Activated naive CD8-positive, alpha-beta T cell treated with anti-CD3 and anti-CD28 coated beads, Interleukin-2, amount 50 U/mL, for 16 hours (primary cell): ENCODE results near the gene FERMT1.

Experiments used
- DNase-seq: peaks from one replicate; pipeline ENCODE4 v3.0.0-alpha.2; 2020; ENCODE audit warnings: low read depth, low spot score

FERMT1 gene, protein sequence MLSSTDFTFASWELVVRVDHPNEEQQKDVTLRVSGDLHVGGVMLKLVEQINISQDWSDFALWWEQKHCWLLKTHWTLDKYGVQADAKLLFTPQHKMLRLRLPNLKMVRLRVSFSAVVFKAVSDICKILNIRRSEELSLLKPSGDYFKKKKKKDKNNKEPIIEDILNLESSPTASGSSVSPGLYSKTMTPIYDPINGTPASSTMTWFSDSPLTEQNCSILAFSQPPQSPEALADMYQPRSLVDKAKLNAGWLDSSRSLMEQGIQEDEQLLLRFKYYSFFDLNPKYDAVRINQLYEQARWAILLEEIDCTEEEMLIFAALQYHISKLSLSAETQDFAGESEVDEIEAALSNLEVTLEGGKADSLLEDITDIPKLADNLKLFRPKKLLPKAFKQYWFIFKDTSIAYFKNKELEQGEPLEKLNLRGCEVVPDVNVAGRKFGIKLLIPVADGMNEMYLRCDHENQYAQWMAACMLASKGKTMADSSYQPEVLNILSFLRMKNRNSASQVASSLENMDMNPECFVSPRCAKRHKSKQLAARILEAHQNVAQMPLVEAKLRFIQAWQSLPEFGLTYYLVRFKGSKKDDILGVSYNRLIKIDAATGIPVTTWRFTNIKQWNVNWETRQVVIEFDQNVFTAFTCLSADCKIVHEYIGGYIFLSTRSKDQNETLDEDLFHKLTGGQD

DNA sequence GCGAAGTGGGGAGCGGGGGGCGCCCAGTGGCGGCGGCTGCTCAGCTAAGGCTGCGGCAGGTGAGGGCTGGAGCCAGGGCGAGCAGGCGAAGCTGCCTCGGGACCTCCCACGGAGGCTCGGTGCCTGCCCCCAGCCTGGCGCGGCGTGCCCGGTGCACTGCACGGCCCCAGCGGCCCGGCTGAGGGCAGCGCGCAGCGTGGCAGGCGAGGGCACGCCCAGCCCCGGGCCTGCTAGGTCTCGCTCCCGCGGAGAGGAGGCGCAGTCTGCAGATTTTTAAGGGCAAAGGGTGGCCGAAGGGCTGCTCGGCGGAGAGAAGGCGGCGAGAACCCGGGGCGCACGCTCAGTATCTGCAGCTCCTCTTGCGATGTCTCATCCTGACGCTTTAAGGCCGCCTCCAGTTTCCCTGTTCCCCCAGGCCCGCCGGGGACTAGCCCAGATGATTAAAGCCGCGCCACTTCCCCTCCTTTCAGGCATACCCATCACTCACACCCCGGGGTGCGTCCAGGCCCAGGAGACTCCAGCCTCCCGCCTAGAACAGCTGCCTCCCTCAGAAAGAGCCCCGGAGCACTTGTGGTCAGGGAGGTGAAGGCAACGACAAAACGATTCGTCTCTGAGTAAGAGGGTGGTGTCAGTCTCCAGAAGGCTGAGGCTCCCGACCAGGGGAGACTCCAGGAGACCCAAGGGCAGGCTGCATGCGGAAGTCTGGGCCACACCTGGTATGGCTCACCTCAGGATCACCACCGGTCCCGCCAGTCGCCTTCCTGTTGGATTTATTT is at the start of gene FERMT1:
Gene FERMT1, minus strand, starts transcription at position 158 of the 776 bp plus-strand sequence. CDS start 3,476 bp downstream, outside the sequence.
- DNase-seq, result no peak

DNA sequence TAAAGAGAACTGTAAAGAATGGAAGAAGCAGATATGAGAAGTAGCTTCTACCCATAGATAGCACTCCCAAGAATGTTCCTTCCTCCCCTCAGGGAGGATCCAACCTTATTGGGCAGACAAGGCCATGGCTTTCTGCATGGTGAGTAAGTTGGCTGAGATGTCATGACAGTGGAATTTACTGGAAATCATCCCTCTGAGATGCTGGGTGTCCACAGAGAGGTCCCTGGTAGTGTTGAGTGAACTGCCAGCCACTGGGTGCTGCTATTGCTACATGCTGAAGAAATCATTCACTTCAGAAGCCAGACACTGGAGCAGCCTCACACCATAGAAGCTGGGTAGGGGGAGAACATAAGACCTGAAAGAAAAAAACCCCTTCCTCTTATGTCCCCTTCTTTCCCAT is 46.4 kb upstream of the FERMT1 start:
- DNase-seq, result no peak

DNA sequence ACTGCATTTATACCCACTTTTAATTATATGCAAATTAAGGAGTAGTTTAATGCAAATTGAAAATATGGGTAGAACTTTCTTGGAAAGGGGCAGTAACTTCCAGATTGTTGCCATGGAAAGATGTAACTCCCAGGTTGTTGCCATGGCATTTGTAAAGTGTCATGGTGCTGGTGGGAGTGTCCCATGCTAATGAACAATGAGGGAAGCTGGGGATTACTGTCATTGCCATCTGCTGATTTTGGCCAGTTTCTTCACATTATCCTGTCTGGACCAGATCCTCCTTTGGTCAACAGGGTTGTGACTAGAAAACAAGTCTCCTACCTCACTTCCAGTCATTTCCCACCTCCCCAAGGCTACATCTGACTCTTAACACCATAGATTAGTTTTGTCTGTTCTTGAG is 45.4 kb upstream of the FERMT1 start:
- no peak for DNase-seq

DNA sequence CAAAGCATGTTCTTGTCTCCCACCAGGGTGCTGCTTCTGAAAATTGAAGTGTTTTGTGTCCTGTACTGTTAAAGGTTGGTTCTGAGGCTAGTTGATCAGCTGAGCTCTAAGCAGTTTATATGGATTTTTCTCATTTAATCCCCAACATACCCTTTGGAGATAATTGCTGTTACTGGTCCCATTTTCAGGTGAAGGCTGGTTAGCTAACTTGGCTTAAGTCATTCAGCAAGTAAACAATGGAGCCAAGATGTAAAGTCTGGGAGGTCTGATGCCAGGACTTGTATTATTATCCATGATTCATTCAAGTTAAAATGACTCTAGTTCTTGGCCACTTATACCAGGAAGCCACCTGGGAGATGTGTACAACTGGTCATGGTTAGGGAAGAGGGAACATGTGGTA is 42.5 kb upstream of the FERMT1 start:
- no peak for DNase-seq

DNA sequence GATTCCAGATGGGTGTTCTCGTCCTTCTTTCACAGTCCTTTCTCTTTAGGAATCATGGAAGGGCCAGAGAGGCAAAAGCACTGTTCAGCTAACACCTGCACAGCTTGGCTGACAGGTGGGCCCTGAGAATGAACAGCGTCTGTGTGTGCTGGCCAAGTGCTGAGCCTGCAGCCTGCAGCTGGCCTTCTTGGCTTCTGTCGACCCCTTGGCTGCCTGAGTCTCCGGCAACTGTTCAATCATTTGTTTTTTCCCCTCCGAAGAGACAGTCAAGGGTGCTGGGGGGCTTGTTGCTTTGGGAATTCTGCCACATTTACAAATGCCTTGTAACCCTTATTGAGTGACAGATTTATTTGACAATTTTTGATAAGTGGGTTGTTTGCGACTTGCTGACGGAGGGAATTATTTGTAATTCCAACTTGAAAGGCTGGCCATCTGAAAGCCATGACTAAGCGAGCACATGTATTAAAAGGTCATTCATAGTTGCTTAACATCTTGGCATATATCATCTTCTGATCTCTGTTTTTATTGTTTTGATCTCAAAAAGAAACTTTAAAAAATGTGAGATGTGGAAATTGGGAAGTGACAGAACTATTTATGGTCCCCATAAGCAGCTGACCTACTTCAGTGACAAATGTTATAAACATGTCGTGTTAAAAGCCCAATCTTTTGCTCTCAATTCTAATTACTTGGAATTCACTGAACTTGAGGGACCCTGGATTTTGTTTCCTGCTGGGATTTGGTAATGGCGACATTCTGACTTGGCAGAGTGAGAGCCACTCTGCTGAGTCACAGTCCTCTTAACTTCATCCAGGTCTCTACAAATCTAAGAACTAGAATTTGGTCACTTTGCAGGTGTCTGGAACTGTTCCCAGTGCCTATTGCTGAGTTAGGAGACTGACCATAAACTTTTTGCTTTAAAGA is 41.9 kb upstream of the FERMT1 start:
- no peak for DNase-seq

DNA sequence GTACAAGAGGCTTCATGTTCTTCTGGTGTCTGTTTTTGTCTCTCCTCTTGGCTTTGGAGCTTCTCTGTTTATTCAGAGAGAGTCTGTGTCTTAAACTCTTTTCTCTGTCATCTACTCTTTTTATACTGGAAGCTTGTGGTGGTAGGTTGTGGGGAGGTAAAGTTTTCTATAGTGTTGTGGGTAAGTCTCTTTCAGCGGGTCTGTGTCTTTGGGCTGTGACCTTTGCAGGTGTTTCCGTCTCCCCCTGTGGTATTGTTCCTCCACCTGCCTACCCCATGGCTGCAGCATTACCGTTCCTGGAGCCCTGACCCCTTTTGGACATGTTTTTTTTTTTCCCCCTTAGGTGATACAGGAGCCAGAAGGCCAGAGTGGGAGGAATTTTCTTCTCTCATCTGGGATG is 37.9 kb upstream of the FERMT1 start:
- no peak for DNase-seq

DNA sequence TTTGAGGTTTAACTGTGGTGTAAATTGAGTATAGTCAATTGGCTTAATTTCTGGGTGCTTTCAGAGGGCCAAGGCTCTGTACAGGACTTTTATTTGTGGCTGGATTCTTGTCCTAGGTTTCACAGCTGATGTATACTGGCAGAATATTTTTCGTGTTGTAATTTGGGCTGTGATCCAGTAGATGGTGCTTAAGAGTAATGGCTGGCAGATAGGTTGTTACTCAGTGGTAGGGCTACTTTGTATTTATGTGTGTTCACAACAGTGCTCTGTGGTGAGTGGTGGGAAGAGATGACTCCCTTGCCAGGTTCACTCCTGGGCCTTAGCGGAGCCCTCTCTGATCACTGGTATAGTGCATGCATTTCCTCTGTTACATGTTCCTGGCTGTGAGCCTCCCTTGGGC is 34.5 kb upstream of the FERMT1 start:
- DNase-seq, result no peak

DNA sequence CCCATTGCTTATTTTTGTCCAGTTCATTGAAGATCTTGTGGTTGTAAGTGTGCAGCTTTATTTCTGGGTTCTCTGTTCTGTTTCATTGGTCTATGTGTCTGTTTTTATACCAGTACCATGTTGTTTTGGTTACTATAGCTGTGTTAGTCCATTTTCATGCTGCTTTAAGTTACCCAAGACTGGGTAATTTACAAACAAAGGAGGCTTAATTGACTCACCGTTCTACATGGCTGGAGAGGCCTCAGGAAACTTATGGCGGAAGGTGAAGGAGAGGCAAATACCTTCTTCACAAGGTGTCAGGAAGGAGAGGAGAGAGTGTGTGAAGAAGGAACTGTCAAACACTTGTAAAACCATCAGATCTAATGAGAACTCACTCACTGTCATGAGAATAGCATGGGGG is 29.9 kb upstream of the FERMT1 start:
- no peak for DNase-seq

DNA sequence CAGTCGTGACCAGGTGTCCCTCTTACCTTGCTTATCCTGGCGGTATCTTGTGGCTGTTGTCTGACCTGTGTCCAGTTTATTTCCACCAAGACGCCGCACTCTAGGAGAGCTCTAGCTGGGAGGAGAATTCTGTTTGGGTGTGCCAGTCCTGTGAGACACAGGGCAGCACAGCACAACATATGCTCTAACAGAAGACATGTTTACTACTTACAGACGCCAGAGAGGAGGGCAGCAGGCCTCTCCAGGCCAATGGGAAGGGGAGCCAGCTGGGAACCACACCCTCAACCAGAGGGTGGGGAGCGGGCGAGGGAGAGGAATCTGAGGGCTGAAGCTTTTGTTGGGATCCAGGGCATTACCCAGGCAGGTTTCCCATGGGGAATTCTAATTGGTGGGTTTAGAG is 25.2 kb upstream of the FERMT1 start:
- no peak for DNase-seq

DNA sequence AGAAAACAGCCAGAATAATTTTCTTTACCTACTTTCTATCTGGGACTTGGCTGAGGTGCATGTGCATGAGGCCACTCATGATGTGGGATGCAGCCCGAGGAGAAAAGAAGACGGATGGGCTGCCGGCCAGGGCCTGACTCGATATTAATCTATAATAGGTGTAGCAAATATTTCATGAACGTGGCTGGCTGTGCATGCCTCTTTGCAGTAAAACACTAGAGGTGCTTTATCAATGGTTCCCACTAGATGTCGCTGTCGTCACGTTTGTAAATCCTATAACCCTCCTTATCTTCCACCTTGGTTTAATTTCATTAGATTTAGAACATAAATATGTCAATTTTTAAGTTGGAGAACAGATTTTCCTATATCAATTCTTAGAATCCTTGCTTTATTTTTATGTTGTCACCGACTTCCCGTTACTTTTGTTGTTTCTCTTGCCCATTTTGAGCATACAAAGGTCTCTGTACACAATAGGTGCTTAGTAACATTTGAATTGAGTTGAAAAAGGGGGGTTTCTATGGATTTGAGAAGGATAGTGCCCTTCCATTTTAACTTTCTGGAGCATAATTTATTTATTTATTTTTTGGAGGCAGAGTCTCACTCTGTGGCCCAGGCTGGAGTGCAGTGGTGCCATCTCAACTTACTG is 19.6 kb upstream of the FERMT1 start:
- DNase-seq, result no peak

DNA sequence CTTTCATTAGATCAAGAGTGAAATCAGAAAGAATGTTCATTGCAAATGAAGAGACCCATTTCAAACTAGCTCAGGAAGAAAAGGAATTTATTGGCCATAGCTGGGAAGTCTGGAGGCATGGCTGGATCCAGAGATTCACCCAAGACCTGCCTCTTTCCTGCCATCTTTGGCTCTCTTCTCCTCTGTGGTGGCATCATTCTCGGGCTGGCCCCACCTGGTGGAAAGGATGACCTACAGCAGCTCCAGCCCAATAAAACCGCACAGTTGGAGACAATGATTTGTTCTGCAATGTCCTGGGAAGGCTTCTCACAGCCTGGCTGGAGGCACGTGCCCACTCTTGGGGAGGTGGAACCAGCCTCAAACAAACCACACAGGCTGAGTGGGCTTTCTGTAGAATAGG is 18.1 kb upstream of the FERMT1 start:
- no peak for DNase-seq

DNA sequence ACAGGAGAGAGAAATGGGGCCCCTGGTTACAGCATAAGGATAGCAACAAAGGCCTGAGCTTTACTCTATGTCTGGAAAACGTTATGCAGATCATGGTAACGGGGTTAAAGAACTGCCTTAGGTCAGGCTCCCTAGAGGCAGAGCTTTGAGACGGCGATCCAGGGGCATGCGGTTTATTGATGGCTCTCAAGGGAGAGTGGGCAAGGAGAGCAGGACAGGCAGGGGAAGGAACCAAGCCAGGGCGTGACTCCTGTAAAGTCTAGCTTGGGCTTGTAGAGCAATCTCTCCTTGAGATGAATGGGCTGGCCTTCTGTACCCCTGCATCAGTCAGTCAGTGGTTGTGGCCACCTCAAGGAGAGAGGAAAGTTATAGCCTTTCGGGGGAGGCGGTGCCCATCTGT is 12.5 kb upstream of the FERMT1 start:
- DNase-seq, result no peak

DNA sequence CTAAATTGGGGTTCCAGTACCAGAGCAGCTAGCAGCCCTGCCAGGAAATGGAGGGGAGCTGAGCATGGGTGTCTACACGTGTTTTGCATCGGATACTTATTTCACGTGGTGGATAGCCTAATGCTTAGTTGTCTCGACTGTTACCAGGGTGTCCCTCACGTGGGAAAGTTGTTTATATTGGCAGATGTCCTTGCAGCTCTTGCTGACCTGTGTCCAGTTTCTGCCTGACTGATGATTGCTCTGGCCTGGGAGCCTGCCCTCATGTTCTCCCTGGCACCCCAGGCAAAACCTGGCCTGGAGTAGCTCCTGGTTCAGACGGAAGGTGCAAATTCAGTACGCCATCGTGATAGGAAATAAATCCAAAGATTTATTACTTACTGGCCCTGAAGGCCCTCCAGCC is 11.8 kb upstream of the FERMT1 start:
- no peak for DNase-seq

DNA sequence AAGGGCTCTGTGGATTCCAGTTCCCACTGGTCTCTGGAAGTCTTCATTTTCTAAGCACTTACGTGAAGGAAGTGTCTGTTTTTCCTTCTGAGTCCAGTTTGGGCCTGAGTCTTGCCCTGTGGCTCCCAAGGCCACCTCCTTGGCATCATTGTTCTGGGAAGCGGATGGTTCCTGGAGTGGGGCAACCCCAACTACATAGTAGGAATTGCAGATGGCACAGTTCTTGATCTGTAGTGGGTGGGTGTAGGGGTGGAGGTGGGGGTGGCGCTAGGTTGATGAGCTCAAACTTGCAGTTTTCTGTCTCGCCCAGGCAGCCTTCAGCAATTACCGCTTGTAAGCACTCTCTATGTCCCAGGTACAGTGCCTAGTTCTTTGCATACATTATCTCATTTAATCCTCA is 7.2 kb upstream of the FERMT1 start:
- DNase-seq, result no peak

DNA sequence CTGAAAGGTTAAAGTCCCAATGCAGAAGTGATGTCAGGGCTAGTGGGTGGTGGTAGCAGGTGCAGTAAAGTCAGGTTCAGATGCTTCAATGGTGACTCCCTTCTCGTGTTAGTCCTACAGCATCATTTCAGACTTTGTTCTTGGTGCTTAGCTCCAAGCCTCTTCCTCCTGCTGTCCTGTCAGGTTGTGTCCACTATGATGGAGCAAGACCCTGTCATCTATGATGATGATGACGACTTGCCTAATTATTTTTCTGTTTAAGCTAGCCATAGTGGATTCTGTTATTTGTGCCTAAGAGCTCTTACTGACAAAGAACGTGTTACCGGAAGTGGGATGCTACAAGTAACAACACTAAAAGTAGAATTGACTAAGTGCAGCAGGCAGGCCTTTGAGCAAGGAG is 5.0 kb upstream of the FERMT1 start:
- DNase-seq, result no peak

DNA sequence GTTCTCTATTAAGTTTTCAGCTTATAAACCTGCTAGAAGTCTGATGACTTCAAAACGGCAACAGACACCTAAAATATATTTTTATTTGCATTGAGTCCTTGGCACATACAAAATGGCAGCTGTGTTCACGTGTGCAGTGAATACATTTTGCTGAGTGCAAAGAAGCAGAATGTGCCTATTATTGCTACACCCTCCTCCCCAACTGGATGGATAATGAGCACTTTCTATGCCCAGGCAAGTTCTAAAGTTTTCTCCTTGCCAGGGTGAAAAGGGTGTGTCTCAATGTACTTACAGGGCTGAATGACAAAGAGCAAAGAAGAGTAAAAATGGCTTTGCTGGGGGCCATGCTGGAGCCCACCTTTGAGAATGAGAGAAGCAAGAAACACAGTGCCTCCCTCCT is 4.0 kb upstream of the FERMT1 start:
- no peak for DNase-seq

DNA sequence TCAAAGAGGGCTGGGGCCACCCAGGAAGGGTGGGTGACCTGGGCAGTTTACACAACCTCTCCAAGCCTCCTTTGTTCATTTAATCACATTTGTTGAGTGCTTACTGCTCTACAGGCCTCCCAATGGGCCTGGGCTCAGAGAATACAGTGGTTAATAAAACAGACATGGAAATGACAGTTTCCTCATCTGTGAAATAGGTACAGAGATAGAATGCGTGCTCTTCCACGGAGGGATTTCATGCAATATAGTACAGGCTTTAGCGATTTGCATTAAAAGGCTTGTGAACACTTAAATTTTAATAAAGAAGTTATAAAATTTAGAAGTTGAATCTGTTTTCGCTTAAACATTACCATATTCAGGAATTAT is 802 bp upstream of the FERMT1 start:
- DNase-seq, result no peak

DNA sequence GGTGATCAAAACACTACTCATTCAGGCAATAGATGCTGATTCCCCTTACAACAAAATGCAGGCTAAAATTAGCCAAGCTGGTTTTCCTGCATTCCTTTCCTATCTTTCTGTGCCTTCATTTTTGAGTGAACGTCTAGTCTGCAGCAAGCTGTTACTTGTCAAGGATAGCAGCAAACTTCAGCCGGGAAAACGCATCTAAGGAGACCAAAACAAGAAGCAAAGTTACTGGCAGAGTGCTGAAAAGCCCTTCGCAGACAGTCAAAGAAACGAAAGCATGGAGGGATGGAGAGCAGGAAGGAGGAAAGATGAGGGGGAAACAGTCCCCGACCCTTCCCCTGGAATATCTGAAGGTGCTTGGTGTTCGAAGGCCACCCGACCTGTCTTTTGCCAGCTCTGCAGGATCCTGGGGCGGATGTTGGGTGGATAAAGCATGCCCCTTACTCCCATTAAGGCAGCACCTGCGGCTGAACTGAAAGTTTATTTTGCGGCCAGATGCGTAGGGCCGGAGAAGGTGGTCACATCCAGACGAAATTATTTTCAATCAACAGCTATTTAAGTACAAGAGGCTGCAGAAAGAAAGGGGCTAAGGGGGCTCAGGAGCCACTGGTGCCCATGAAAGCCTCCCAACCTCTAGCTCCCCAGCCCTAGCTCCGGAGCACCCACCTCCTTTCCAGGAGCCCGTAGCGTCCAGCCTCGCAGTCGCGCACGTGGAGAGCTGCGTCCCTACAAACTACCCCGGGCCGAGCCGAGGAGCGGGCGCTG is 538 bp downstream of the FERMT1 start:
- no peak for DNase-seq

DNA sequence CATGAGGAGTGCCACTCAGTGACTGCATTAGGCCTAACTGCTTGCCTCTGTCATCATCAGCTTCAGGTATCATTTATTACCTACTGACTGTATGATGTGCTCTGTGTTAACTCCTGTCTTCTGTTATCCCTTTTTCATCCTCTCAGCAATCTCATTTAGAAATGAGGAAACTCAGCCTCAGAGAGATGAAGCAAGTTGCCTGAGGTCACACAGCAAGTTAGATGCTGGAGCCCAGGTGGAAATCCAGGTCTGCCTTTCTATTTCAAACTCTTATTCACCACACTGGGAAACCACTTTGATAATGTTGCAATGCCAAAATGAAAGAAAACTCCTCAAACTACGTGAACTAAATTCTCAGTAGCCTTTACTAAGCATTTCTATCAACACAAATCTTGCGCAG is 1.3 kb downstream of the FERMT1 start:
- DNase-seq, result no peak

DNA sequence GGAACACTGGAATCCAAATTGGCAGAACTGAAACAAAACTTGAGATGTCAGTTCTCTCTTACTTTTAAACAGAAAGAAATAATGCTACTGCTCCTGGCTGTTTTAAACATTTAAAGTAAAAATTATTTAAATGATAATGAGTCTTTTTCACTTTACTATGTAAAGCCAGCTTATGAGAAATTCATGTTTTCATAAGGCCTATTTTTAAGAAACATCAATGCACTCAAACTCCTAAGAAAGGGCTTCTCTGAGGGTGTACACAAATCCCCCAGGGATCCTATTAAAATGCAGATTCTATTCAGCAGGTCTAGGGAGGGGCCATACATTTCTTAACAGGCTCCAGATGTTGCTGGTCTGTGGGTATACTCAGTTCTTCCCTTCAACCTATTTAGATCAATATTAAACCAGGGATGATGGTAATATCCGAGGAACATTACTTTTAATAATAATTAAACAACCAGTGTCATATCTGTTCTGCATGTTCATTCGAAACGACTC is 2.3 kb downstream of the FERMT1 start:
- no peak for DNase-seq
